ENCODE results near the gene RANBP17.

RANBP17 gene

DNA sequence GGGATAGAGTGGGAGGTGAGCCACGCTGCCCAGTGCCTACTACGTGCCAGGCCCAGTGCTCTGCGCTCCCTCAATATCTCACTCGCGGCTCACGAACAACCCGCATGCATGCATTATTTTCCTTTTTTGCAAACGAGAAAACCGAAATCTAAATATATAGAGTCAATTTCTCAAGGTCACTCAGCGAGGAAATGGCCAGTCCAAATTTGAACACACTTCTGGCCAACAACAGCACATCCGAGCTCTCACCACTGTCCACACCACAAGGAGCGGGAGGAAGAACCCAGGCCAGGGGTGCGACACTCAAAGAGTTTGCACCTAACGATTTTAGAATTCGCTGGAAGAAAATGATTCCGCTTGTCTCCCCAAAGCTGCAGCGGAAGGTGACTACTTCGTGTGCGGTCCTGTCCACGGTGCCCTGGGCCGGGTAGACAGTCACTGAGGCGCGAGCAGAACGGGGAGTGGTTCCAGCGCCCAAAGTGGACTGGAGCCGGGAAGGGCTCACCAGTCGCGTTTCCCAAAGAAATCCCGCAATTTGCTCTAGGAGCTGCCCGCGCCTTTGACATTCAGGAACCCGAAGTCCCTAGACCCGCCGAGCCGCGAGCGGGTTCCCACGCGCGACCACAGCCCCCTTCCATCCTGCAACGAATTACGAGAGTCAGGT is 446.1 kb downstream of the RANBP17 start:
- DNase-seq: no peak

DNA sequence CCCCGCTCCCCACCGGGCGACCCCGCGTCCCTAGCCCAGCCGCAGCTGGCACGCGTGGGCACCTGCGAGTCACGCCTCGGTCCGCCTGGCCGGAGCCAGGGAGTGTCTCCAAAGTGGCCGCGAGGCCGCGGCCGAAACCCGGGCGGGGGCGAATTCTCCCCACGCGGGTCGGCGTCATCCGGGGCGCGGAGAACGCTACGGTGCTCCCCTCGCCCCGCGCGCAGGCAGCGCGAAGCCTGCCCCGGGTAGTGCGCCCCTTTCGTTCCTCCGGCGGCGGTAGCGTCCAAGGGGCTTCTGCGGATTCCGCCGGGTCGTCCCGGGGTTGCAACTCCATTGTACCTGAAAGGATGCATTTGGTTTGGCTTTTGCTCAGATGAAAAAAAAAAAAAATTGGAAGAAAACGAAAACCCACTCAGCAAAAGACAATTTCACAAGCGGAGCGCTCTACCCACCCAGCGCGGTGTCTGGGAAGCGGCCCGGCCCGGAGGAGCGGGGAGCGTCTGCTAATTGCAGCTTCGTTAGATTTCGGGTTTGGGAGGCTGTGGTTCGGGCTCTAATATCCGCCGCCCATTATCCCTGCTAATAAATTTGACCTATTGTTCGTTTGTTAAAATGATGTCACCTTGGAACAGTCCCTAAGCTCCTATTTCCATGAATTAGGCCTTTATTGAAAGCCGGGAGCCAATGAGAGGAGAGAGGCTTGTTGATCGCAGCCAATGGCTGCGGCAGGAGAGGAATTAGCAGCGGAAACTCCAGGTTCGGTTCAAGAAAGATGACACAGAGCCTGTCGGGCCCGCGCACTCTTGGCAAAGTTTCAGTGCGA is 446.8 kb downstream of the RANBP17 start, which contains the start of gene TLX3:
TSS of gene TLX3 (plus strand) at position 796 of the 823 bp plus-strand sequence. CDS start 118 bp downstream, outside the sequence.
- DNase-seq: peak; percentile 84

DNA sequence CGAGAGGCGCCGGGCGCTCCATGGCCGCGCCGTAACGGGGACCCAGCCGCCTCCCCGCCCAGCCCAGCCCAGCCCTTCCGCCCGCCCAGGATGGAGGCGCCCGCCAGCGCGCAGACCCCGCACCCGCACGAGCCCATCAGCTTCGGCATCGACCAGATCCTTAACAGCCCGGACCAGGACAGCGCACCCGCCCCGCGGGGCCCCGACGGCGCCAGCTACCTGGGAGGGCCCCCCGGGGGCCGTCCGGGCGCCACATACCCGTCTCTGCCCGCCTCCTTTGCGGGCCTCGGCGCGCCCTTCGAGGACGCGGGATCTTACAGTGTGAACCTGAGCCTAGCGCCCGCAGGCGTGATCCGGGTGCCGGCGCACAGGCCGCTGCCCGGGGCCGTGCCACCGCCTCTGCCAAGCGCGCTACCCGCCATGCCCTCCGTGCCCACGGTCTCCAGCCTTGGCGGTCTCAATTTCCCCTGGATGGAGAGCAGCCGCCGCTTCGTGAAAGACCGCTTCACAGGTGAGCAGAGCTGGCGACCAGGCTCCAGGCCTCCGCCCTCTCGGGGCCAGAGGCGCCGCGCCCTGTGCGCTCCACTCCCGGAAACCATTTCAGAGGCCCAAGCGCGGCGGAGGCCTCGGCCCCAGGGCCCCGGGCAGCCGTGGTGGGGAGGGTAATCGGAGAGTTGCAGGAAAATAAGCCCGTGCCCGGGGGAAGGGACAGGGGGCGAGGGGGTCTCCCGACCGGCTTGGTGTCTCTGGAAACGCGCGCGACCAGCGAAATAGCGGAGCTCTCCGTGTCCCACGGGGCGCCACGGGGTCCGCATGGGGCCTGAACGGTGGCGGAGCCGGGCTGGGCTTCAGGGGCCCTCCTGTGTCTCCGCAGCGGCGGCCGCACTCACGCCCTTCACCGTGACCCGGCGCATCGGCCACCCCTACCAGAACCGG is 447.7 kb downstream of the RANBP17 start:
- DNase-seq: peak; percentile 53

DNA sequence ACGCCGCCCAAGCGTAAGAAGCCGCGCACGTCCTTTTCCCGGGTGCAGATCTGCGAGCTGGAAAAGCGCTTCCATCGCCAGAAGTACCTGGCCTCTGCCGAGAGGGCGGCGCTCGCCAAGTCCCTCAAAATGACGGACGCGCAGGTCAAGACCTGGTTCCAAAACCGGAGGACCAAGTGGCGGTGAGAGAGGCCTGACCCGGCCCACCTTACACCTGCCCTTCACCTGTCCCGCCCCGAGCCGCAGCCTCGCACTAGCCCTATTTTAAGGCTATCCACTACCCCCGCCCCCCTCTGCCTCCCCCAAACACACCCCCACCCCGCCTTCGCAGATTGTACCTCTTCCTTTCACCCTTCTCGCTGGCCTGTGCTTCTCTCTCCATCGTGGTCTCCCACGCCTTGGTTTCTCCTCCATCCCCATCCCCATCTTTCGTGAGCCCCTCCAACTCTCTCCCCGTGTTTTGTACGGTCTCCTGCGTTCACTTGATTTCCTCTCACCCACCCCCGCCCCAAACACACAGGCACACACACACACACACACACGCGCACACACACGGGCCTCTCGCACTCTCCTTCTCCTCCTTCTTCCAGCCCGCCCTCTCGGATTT is 448.5 kb downstream of the RANBP17 start:
- DNase-seq: peak; percentile 74

DNA sequence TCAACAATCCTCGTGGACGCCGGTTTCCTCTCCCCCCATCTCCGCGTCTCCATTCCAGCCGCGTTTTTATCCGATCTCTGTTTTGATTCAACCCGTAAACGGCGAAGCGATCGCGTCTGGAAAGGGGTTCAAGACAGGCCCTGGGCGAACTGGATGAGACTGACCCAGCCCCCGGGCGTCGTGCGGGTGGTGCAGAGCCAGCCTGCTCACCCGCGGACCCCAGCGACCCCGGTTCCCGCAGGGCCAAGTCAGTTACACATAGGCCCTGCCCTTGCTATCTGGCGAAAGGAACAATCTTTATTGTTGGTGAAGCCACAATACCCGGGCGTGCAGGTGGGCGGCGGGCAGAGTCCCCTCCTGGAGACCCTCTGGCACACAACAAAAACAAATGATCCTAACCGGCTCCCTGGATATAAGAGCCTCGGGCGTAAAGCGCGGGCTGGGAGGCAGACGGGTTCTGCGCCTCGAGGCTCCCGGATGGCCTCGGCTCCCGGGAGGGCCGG is 449.1 kb downstream of the RANBP17 start:
- no peak for DNase-seq

DNA sequence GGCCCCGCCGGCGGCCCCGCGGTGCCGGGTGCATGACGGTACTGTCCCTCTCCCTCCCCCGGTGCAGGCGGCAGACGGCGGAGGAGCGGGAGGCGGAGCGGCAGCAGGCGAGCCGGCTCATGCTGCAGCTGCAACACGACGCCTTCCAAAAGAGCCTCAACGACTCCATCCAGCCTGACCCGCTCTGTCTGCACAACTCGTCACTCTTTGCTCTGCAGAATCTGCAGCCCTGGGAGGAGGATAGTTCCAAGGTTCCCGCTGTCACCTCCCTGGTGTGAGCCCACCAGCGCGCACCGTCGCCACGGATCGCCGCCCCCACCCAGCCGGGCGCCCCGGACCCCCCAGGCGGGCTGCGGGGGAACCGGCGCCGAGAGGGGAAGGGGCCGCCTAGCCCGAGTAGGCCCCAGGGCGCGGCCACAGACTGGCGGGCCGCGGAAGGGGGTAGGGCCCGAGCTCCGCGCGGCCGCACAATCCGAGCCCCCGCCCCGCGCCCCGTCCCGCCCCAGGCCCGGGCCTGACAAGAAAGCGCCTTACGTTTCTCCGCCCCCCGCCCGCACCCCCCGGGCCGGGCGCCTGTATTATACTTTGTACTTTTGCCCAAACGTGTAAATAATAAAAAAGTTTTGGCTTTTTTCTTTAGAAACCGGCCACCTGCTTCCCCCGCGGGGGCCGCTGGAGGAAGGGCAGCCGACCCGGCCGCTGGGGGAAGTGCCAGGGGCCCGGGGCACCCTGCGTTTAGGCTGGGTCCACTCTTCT is 449.7 kb downstream of the RANBP17 start:
- peak; percentile 74 for DNase-seq

DNA sequence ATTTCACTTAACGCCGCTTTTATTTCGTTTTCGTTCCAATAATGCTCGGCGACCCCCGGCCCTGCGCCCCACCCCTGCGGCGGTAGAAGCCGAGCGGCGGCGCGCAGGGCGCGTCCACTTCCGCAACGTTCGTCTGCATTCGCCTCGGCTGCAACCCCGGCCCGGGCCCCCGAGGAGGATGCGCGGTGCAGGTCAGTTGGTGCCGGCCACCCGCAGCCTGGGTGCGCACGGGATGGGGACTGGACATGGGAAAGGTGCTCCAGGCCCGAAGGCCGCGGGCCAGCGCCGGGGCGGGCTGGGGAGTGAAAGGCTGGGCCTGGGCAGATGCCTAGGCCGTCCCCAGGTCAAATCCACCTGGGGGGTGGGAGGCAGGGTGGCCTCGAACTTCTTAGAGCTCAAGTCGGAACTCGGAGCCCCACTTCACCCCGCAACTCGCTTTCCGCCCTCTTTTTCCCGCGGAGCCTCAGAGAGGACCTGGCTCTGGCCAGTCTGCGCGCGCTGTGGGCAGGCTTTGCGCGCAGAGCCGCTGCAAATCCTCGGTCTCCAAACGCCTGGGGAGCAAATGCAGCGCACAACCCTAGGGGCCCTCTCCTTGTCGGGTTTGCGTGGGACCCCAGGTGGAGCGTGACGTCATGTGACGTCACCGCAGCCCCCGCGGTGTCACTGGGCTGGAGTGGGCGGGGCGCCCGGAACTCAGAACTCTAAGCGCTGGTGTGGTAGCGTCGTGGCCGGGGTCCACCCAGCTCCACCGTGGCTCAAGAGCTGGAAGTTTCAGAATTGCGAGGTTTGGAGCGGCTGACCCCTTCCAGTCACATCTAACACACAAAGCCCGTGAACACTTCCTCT is 450.5 kb downstream of the RANBP17 start:
- peak; percentile 65 for DNase-seq

DNA sequence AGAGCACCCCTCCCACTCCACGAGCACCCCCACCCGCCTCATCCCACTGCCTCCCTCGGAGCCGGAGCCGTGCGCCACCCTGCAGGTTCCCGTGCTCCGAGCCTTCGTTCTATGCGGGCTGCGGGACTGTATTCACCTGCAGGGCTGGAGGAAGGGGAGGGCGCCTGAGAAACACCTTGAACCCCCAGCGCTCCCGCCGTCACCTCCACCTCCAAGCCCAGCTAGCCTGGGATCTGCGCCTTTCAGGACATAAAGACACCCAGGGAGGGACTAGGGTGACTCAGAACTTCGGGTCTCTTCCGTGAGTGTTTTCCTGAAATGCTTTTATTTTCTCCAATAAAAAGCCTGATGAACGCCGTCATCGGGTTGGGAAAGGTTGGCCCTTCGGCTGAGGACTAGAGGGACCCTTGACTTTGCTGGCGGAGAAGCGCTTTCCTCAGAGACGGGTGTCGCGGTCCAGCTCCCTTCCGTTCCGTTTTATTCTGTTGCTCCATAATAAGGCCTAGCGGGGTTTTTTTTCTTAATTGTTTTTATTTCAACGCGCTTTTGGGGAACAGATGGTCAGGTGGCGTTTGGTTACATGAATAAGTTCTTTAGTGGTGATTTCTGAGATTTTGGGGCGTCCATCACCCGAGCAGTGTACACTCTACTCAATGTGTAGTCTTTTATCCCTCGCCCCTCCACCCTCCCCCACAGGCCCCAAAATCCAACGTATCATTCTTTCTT is 451.8 kb downstream of the RANBP17 start:
- peak; percentile 44 for DNase-seq

DNA sequence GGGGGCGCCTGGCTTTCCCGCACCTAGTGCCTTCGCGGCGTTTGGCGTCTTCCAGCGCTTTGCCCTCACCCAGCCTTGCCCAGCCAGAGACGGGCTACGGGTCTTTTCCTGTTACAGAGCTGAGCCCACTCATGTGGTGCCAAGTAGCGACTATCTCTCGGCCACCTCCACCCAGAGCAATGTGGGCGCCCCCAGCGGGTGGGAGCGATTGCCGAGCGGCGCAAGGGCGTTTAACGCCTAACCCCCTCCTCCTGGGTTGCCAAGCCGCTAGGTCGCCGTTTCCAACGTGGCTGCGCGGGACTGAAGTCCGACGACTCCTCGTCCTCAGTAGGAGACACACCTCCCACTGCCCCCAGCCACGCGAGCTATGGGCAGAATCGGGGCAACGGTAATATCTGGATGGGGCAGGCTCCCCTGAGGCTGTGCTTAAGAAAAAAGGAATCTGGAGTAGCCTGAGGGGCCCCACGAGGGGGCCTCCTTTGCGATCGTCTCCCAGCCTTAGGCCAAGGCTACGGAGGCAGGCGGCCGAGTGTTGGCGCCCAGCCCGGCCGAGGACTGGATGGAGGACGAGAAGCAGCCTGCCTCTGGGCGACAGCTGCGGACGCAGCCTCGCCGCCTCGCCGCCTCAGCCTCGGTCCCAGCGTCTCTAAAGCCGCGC is 453.0 kb downstream of the RANBP17 start:
- peak; percentile 65 for DNase-seq

DNA sequence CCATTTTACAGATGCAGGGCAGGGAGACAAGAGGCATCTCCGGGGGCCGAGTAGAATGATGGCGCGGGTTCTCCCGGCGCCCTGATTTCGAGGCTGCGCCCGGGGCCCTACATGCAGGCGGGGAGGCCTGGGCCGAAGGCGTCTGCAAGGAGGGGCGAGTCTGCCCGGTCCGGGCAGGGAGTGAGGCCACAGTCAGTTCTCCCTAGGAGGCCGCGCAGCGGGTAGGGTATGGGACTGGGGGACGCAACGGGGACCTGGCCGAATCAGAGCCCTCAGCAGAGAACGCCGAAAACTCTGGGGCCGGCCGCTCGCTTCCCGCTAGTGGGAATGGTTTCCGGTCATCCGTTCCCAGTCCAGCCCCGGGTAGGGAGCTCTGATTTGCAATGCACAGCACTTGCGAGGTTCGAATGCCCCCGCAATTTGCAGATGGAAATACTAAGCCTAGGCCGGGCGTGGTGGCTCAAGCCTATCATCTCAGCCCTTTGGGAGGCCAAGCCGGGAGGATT is 453.6 kb downstream of the RANBP17 start:
- peak; percentile 54 for DNase-seq

DNA sequence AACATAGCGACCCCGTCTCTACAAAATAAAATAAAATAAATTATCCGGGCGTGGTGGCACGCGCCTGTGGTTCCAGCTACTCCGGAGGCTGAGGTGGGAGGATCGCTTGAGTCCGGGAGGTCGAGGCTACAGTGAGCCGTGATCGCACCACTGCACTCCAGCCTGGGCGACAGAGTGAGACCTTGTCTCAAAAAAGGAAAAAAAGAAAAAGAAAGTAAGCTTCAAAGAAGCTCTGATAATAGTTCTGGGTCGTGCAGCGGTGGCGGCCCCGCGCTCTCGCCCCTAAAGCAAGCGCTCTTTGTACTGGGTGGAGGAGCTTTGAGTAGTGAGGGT is 454.1 kb downstream of the RANBP17 start:
- DNase-seq: no peak

DNA sequence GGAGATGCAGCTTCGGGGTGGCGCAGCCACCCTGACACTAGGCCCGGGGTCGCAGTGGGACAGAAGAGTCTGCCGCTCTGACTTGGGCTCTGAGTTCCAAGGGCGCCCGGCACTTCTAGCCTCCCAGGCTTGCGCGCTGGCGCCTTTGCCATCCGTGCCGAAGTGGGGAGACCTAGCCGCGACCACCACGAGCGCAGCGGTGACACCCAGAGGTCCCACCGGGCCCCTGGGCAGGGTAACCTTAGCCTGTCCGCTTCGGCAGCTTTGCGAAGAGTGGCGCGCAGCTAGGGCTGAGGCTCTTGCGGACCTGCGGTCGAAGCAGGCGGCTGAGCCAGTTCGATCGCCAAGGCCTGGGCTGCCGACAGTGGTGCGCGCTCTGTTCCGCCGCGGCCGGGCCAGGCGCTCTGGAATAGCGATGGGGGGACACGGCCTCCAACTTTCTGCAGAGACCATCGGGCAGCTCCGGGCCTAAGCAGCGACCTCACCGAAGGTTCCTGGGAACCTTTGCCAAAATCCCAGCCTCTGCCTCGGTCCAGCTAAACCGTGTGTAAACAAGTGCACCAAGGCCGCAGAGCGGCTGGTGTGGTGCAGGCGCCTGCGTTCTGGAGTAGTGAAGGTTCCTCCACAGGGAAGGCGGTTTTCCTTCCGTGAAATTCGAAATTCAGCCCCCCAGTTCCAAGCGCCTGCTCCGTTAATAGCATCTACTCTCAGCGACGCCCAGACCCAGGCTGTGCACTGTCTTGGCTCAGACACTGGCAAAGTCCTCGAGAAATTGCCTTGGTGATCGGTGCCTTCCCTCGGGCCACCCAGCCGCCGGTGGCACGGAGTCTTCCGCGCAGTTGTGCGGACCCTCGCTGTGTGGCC is 454.7 kb downstream of the RANBP17 start:
- DNase-seq: peak; percentile 67

DNA sequence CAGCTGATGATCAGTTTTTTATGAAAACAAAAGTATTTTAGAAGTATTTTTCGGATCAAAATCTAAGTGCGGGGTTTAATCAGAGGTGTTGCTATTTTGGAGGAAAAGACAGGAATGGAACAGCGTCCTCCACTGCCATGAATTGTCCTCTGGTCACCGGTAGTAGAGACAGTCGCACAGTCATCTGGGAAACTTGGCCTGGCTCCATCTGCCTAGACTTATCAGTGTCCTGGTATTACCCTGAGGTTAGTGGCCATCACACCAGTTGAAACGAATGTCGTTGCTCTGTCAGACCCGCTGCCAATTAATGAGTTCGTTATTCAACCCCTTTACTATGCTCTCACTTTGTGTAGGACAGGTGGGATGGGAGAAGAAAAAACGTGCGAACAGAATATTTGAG is 455.4 kb downstream of the RANBP17 start:
- DNase-seq: peak; percentile 29

DNA sequence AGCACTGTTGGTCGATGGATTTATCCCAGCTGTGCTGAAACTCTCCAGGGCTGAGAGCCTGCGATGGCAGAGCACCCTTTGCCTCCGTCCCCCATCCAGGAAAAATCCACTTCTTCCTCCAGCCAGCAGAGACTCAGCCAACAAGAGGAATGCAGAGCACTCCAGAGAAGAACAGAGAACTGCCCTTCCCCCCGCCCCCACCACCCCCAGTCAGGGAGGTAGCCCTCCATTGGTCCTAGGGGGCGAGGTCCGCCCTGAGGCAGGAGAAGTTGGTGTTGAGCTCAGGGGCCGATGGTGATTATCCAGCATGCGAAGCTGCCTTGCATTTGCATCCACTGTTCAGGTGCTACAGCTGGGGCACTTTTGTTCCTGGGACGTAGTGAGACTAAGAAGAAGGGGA is 456.2 kb downstream of the RANBP17 start:
- peak; percentile 60 for DNase-seq

DNA sequence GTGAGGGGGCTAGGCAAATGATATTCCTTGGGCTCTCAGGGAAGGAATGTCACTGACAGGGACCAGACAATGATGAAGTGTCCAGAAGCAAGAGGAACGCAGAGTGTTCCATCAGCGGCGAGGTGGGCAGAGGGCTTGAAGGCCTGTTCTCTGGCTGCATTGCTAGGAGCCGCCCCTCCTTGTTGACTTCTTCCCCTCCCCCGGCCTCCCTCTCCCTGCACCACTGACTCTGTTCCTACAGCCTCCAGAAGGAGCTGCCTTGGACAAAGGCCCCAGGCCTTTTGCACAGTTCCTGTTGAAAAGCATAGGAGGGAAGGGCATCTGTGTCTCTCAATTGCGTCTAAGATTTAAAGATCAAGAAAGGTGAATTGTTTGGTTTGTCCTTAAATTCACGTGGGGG is 459.6 kb downstream of the RANBP17 start:
- peak; percentile 52 for DNase-seq

DNA sequence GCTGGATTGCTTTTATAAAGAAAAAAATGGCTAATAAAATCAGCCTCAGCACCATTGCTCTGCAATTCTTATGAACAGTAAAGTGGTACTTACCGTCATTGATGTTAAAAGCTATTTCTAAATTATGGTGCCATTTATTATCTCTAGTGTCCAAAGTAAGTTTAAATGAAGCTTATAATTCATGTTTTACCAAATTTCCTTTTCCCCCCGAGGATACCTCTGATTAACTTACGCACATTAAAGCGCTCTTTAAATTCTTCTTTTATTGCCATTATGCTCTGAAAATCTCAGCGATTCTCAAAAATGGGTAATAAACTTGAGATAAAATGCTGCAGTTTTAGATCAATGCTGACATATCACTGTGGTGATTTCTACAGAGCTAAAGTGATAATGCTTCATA is 460.7 kb downstream of the RANBP17 start:
- DNase-seq: no peak

DNA sequence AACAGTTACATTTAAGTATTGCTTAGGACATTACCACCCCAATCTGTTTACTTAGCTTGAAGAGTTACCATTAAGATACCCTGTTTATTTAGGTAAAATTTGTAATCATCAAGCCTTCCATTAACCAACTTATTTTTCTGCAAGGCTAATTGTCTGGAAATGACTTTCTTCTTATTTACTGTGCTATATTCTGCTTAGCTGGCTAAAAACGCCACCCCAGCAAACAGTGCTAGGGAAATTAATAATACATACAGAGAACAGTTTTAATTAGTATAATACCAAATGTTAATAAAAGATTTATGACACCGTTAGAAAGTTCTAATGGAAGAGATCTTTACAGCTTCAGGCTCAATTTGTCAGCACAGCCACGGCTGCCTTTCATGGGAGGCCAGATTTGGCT is 461.2 kb downstream of the RANBP17 start:
- DNase-seq: no peak
